MCF 10A (cell line): ENCODE results near the gene TMEFF2. TPM values are rescaled to one million over a fixed set of nuclear protein-coding genes. Genes with fewer than 3 reads are reported as not detected.

Experiments
- Bru-seq: library from RNA; stranded (reverse); fragments of 400-500 nt; gene quantifications from one replicate; lab custom pipeline; 2021; lab: Mats Ljungman, UMichigan
- BruChase-seq, 2 experiments: library from RNA; stranded (reverse); fragments of 400-500 nt; gene quantifications; one replicate each; lab custom pipeline; 2021; lab: Mats Ljungman, UMichigan
- BruUV-seq: library from RNA; stranded (reverse); fragments of 400-500 nt; replicated peaks from 2 replicates; lab custom pipeline; 2021; lab: Mats Ljungman, UMichigan
- CTCF ChIA-PET: fragments of 300-600 bp; sonication (Branson Sonifier 250); formaldehyde crosslinking; extraction: SDS; loops from one replicate; lab custom pipeline; 2021; ENCODE audit warnings: antibody characterized with exemption, inconsistent platforms; lab: Yijun Ruan, JAX
- POLR2A ChIA-PET: fragments of 300-600, 350-650 bp; sonication (Branson Sonifier 250); formaldehyde crosslinking; extraction: SDS; loops from one replicate; lab custom pipeline; 2020; ENCODE audit warnings: antibody characterized with exemption, inconsistent platforms; lab: Yijun Ruan, JAX
- DNase-seq: peaks from one replicate; pipeline ENCODE4 v3.0.0-alpha.2; 2018; ENCODE audit not compliant: unreplicated experiment
- H3K27ac Mint-ChIP-seq: one replicate; pipeline ENCODE4 v1.8.0; 2022; ENCODE audit warnings: mild to moderate bottlenecking, low read depth, mixed read lengths; ENCODE audit not compliant: unreplicated experiment
- H3K27me3 Mint-ChIP-seq: one replicate; pipeline ENCODE4 v1.8.0; 2022; ENCODE audit warnings: mixed read lengths; ENCODE audit not compliant: insufficient read depth, unreplicated experiment
- H3K36me3 Mint-ChIP-seq: one replicate; pipeline ENCODE4 v1.8.0; 2022; ENCODE audit warnings: mild to moderate bottlenecking, moderate library complexity, mixed read lengths; ENCODE audit not compliant: insufficient read depth, unreplicated experiment
- H3K4me1 Mint-ChIP-seq: one replicate; pipeline ENCODE4 v1.8.0; 2022; ENCODE audit warnings: mixed read lengths; ENCODE audit not compliant: insufficient read depth, unreplicated experiment
- H3K4me3 Mint-ChIP-seq: one replicate; pipeline ENCODE4 v1.8.0; 2022; ENCODE audit warnings: mild to moderate bottlenecking, moderate library complexity, mixed read lengths; ENCODE audit not compliant: unreplicated experiment
- H3K9me3 Mint-ChIP-seq: one replicate; pipeline ENCODE4 v1.8.0; 2022; ENCODE audit warnings: mixed read lengths; ENCODE audit not compliant: unreplicated experiment
- intact Hi-C: fragments of 100-400 bp; cut with micrococcal nuclease; formaldehyde crosslinking; loops from 2 replicates; pipeline ENCODE4 v1.14.1; 2022
- long read RNA-seq: library from polyadenylated mRNA; stranded (forward); transcript quantifications from one replicate; pipeline ENCODE4 v2.0.0, GENCODE V29; 2022
- total RNA-seq: library from RNA; stranded (reverse); gene quantifications from 2 replicates; pipeline ENCODE4 v1.2.3, GENCODE V29; 2022
- TF ChIP-seq, protein P1 (sequence below): fragments of 200-600 bp; IDR thresholded peaks from one replicate; pipeline ENCODE4 v1.8.0; 2022; ENCODE audit warnings: antibody characterized with exemption, mild to moderate bottlenecking; ENCODE audit not compliant: unreplicated experiment

The TMEFF2 gene, protein sequence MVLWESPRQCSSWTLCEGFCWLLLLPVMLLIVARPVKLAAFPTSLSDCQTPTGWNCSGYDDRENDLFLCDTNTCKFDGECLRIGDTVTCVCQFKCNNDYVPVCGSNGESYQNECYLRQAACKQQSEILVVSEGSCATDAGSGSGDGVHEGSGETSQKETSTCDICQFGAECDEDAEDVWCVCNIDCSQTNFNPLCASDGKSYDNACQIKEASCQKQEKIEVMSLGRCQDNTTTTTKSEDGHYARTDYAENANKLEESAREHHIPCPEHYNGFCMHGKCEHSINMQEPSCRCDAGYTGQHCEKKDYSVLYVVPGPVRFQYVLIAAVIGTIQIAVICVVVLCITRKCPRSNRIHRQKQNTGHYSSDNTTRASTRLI
- total RNA-seq: not detected in 2 replicates
- percentile 7 among the genes with signal in this experiment for Bru-seq, nascent RNA
- percentile 1 among the genes with signal in this experiment for BruChase-seq, experiment 1, labeled RNA remaining after a 6-hour chase
- percentile 2 among the genes with signal in this experiment for BruChase-seq, experiment 2, labeled RNA remaining after a 2-hour chase
- long read RNA-seq, partial matches to known transcripts: 0 of 6 reads
- long read RNA-seq, other reads (novel, unspliced or antisense): 5 of 6 reads

DNA sequence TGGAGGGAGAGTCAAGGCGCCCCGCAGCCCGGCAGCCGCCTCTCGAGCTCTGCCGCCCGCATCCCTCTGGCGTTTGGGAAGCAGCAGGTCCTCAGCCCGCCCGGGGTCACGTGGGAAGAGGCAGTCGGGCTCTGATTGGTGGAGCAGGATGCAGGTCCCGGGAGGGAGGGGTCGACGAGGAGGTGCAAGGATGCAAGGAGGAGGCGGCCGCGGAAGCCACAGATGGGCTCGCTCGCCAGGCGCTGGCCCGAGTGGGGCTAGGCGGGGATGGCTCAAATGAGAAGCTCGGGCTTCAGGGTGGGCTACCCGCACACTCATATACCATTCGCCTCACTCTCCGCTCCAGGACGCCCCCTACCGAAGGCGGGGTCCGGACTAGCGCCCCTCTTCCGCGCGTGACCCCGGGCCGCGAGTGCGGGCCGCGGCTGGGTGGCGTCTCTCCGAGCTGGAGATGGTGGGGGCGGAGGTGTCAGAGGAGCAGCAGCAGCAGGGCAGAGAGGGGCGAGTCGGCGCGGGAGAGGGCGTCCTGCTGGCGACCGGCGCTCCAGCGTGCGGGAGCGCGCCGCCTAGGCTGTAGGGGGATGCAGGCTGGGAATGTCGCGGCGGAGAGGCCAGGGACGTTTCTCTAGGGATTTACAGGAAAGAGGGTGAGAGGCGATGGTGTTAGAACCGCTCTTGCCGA lies at the start of gene TMEFF2:
Gene TMEFF2 (minus strand): TSS at position 68 of the 682 bp plus-strand sequence. CDS start 409 bp downstream, outside the sequence.
- CTCF ChIA-PET: interaction anchor here (0.6 to 2.1 kb wide), 12 partner anchors 12 to 1385 kb away, joined by 3 to 11 read pairs (median 4); no protein-coding TSS in a partner anchor
- Mint-ChIP-seq H3K4me1 (peaks cover 15% of the 10 kb centered on the region), H3K4me3 (peak within 1 kb of the TSS; percentile 86), H3K9me3 (no peaks in the 10 kb centered on the region), H3K36me3 (no peaks in the 10 kb centered on the region), H3K27me3 (peaks cover 41% of the 10 kb centered on the region), H3K27ac (no peak within 1 kb of the TSS)
- intact Hi-C loops: loop anchor here (5.0 kb wide), 2 partner anchors 362 to 1387 kb away; no protein-coding TSS in a partner anchor
- BruUV-seq: no TSS peak
- TF ChIP-seq, protein P1, sequence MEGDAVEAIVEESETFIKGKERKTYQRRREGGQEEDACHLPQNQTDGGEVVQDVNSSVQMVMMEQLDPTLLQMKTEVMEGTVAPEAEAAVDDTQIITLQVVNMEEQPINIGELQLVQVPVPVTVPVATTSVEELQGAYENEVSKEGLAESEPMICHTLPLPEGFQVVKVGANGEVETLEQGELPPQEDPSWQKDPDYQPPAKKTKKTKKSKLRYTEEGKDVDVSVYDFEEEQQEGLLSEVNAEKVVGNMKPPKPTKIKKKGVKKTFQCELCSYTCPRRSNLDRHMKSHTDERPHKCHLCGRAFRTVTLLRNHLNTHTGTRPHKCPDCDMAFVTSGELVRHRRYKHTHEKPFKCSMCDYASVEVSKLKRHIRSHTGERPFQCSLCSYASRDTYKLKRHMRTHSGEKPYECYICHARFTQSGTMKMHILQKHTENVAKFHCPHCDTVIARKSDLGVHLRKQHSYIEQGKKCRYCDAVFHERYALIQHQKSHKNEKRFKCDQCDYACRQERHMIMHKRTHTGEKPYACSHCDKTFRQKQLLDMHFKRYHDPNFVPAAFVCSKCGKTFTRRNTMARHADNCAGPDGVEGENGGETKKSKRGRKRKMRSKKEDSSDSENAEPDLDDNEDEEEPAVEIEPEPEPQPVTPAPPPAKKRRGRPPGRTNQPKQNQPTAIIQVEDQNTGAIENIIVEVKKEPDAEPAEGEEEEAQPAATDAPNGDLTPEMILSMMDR: peak; percentile 26
- POLR2A ChIA-PET: interaction anchor here (0.6 kb wide), 1 partner anchor 32 kb away, joined by 3 read pairs; no protein-coding TSS in a partner anchor
- DNase-seq: peak; percentile 45

DNA sequence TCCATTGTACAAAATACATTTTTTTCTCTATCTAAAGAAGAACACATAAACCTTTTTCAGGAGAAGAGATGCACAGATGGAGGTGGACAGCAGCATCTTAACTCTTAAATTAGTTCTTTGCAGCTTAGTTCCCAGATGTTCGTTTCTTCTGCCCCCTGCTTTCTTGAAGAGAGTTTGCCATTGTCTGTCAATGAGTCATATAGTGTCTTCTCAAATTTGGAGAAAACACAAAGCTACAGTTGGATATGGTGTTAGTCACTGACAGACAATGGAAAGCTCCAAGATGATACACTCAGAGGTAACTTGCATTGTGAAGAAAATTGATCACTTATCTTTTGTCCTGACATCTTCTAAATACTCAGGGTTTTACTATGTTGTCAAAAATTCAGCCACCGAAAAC lies 48.8 kb upstream of the TMEFF2 start:
- intact Hi-C loops: no loop called here
- H3K4me1 Mint-ChIP-seq: no peaks in the 10 kb centered on the region
- no peaks in the 10 kb centered on the region for H3K9me3 Mint-ChIP-seq
- H3K4me3 Mint-ChIP-seq: no peak overlapping the region
- no peaks in the 10 kb centered on the region for H3K27me3 Mint-ChIP-seq
- H3K36me3 Mint-ChIP-seq: no peaks in the 10 kb centered on the region
- peak; percentile 23 for DNase-seq
- TF ChIP-seq, protein P1: no peak
- H3K27ac Mint-ChIP-seq: no peak overlapping the region
- ChIA-PET POLR2A (no interaction called here), CTCF (no interaction called here)
- no TSS peak for BruUV-seq

DNA sequence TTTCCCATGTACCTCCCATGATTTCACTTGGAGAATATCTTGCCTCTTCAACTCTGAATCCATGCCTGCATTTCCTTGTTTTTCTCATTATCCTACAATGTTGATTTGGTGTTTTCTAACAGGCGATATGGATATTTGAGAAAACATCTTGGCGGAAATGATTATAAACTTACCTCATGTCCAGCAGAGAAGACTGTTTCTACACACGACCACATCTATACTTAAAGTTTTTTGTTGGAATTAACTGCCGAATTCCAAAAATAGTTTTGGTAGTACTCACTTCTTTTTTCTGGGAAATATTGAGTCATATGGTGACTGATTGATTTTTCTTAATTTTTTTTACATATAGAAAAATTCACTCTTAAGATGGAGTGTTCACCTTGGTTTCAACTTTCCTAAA lies 41.4 kb upstream of the TMEFF2 start:
- Mint-ChIP-seq H3K36me3 (no peaks in the 10 kb centered on the region), H3K4me3 (no peak overlapping the region), H3K27ac (no peak overlapping the region), H3K9me3 (no peaks in the 10 kb centered on the region), H3K27me3 (no peaks in the 10 kb centered on the region), H3K4me1 (no peaks in the 10 kb centered on the region)
- intact Hi-C loops: no loop called here
- POLR2A ChIA-PET: no interaction called here
- TF ChIP-seq, protein P1: no peak
- CTCF ChIA-PET: interaction anchor here (0.6 kb wide), 1 partner anchor 506 kb away, joined by 7 read pairs; no protein-coding TSS in a partner anchor
- BruUV-seq: no TSS peak
- DNase-seq: no peak
